Prostate gland (tissue), 2 donors: ENCODE results near the gene SRGAP1. TPM values are rescaled to one million over a fixed set of nuclear protein-coding genes. Genes with fewer than 3 reads are reported as not detected.
"Not testable (repeated sequence)": the region's sequence is repeated elsewhere in the genome, so short reads cannot be mapped to it uniquely, and the experiment has no call there.

Source experiments
- DNase-seq: peaks from one replicate; pipeline ENCODE4 v3.0.0-alpha.2; 2019; ENCODE audit warnings: low spot score
- H3K27ac ChIP-seq, 2 donors: fragments of 200-600 bp; sonication (generic); 2 replicates each; pipeline ENCODE4 v1.5.1; 2017 to 2019
- H3K27me3 ChIP-seq: fragments of 200-600 bp; sonication (generic); replicated peaks from 2 replicates; pipeline ENCODE4 v1.5.1; 2019; ENCODE audit not compliant: insufficient read depth
- H3K36me3 ChIP-seq, 2 donors: fragments of 200-600 bp; sonication (generic); 1 replicate in 1 of 2; 2 replicates in 1 of 2; pipeline versions ENCODE4 v1.5.1 to v1.8.1; 2017 to 2019
- H3K4me1 ChIP-seq: fragments of 200-600 bp; sonication (generic); replicated peaks from 2 replicates; pipeline ENCODE4 v1.5.1; 2019
- H3K4me3 ChIP-seq, 2 donors: fragments of 200-600 bp; sonication (generic); 2 replicates each; pipeline ENCODE4 v1.5.1; 2017 to 2019
- H3K9me3 ChIP-seq: fragments of 200-600 bp; sonication (generic); 2 replicates; pipeline ENCODE4 v1.5.1; 2017
- POLR2A ChIP-seq: fragments of 450-650 bp; IDR thresholded peaks from one replicate; pipeline ENCODE4 v1.6.1; 2016; ENCODE audit warnings: antibody characterized with exemption, mild to moderate bottlenecking
- POLR2AphosphoS5 ChIP-seq: sonication (generic); formaldehyde crosslinking; IDR thresholded peaks from one replicate; pipeline ENCODE4 v1.6.1; 2017; ENCODE audit warnings: antibody characterized with exemption
- WGBS: methylation state at CpG from one replicate; pipeline ENCODE4 v1.1.5; 2018; 5-methylcytosine and 5-hydroxymethylcytosine counted together
- intact Hi-C: fragments of 100-400 bp; cut with DNase I; formaldehyde crosslinking; loops from one replicate; pipeline ENCODE4 v1.14.2; 2022
- total RNA-seq, 2 donors: library from RNA; depleted of rRNA; stranded (reverse); fragments of >200 nt; gene quantifications; one replicate each; pipeline ENCODE4 v1.1.0, GENCODE V29; 2016
- TF ChIP-seq, protein P1 (sequence below), 4 experiments: fragments of 200-600 bp in 2 of 4; fragments of 450-650 bp in 2 of 4; sonication (generic) in 2 of 4; IDR thresholded peaks; 1 replicate in 3 of 4; 2 replicates in 1 of 4; pipeline ENCODE4 v1.5.1; 2016 to 2019; ENCODE audit warnings: antibody characterized with exemption in 4 of 4, mild to moderate bottlenecking in 2 of 4, moderate library complexity in 2 of 4

Gene SRGAP1
- total RNA-seq, 2 donors from 2014 or later, result 4.6 to 16.1 TPM

DNA sequence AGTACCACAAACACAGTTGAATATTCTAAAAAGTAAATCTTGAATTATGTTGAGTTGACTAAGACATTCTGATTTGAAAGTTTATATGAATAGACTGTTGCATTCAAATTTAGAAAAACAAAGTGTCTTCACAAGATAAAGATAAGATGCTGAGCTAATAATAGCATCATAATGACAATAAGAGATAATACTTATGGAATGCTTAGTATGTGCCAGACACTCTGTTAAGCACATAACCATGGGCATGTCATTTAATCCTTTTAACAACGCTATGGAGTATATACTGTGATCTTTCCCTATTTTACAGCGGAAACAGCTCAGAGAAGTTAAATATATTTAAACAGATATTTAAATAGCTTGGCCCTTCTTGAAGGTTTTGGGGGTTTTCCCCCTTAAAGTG lies 163.4 kb downstream of the SRGAP1 start:
- H3K27me3 ChIP-seq, result no peaks in the 10 kb centered on the region
- no peaks in the 10 kb centered on the region for H3K4me1 ChIP-seq
- H3K27ac ChIP-seq, result no peak overlapping the region
- no peak overlapping the region for H3K4me3 ChIP-seq
- TF ChIP-seq POLR2AphosphoS5 (no peak), POLR2A (no peak)
- TF ChIP-seq, protein P1, sequence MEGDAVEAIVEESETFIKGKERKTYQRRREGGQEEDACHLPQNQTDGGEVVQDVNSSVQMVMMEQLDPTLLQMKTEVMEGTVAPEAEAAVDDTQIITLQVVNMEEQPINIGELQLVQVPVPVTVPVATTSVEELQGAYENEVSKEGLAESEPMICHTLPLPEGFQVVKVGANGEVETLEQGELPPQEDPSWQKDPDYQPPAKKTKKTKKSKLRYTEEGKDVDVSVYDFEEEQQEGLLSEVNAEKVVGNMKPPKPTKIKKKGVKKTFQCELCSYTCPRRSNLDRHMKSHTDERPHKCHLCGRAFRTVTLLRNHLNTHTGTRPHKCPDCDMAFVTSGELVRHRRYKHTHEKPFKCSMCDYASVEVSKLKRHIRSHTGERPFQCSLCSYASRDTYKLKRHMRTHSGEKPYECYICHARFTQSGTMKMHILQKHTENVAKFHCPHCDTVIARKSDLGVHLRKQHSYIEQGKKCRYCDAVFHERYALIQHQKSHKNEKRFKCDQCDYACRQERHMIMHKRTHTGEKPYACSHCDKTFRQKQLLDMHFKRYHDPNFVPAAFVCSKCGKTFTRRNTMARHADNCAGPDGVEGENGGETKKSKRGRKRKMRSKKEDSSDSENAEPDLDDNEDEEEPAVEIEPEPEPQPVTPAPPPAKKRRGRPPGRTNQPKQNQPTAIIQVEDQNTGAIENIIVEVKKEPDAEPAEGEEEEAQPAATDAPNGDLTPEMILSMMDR (IDR thresholded peaks at IDR 0.05), result no peak
- H3K36me3 ChIP-seq, result no peaks in the 10 kb centered on the region
- DNase-seq, result no peak
- H3K9me3 ChIP-seq, result no peaks in the 10 kb centered on the region
- 70% methylated on average over 2 of the region's 2 CpGs for WGBS
- intact Hi-C loops, result no loop called here

GRCh38 chr12:64008596-64008995 lies 164.1 kb downstream of the SRGAP1 start:
- no peak overlapping the region for H3K27ac ChIP-seq
- H3K36me3 ChIP-seq, result no peaks in the 10 kb centered on the region
- intact Hi-C loops, result no loop called here
- 61% methylated on average over 3 of the region's 3 CpGs for WGBS
- TF ChIP-seq POLR2A (no peak), POLR2AphosphoS5 (no peak)
- TF ChIP-seq, protein P1 (IDR thresholded peaks at IDR 0.05), result no peak
- H3K27me3 ChIP-seq, result no peaks in the 10 kb centered on the region
- H3K9me3 ChIP-seq, result no peaks in the 10 kb centered on the region
- H3K4me3 ChIP-seq, result no peak overlapping the region
- no peaks in the 10 kb centered on the region for H3K4me1 ChIP-seq
- no peak for DNase-seq

- DNase-seq, result no peak
- 96% methylated on average over 4 of the region's 4 CpGs for WGBS
- TF ChIP-seq POLR2AphosphoS5, result no peak
- no peak for TF ChIP-seq POLR2A
- TF ChIP-seq, protein P1 (IDR thresholded peaks at IDR 0.05), result no peak
- no peak overlapping the region for H3K27ac ChIP-seq
- H3K27me3 ChIP-seq, result no peaks in the 10 kb centered on the region
- H3K36me3 ChIP-seq, result no peaks in the 10 kb centered on the region
- no peaks in the 10 kb centered on the region for H3K9me3 ChIP-seq
- H3K4me3 ChIP-seq, result no peak overlapping the region
- intact Hi-C loops, result no loop called here
- no peaks in the 10 kb centered on the region for H3K4me1 ChIP-seq
Observed at GRCh38 chr12:64009321-64010068, 165.0 kb downstream of the SRGAP1 start.

GRCh38 chr12:64010069-64010686 lies 165.7 kb downstream of the SRGAP1 start:
- no peaks in the 10 kb centered on the region for H3K4me1 ChIP-seq
- no peaks in the 10 kb centered on the region for H3K9me3 ChIP-seq
- H3K36me3 ChIP-seq, result no peaks in the 10 kb centered on the region
- 78% methylated on average over 4 of the region's 4 CpGs for WGBS
- H3K4me3 ChIP-seq, result no peak overlapping the region
- TF ChIP-seq POLR2AphosphoS5, result no peak
- TF ChIP-seq, protein P1 (IDR thresholded peaks at IDR 0.05), result no peak
- no peak for TF ChIP-seq POLR2A
- intact Hi-C loops, result no loop called here
- no peak overlapping the region for H3K27ac ChIP-seq
- H3K27me3 ChIP-seq, result no peaks in the 10 kb centered on the region
- DNase-seq, result no peak

GRCh38 chr12:64016521-64016920 lies 172.0 kb downstream of the SRGAP1 start:
- TF ChIP-seq POLR2AphosphoS5 (no peak), POLR2A (no peak)
- TF ChIP-seq, protein P1 (IDR thresholded peaks at IDR 0.05), result no peak
- Histone ChIP-seq H3K4me3 (no peak overlapping the region), H3K27ac (no peak overlapping the region), H3K27me3 (no peaks in the 10 kb centered on the region), H3K36me3 (no peaks in the 10 kb centered on the region), H3K9me3 (no peaks in the 10 kb centered on the region), H3K4me1 (no peaks in the 10 kb centered on the region)
- intact Hi-C loops, result no loop called here
- DNase-seq, result no peak
- WGBS, result 78% methylated on average over 5 of the region's 5 CpGs

GRCh38 chr12:64018116-64018515 lies 173.6 kb downstream of the SRGAP1 start:
- H3K4me1 ChIP-seq, H3K36me3 ChIP-seq, DNase-seq, H3K4me3 ChIP-seq, H3K27me3 ChIP-seq, H3K9me3 ChIP-seq, H3K27ac ChIP-seq, intact Hi-C loops: not testable (repeated sequence)
- 67% methylated on average over 8 of the region's 8 CpGs for WGBS
